ENCODE data around the gene ARL10.

ARL10 gene

DNA sequence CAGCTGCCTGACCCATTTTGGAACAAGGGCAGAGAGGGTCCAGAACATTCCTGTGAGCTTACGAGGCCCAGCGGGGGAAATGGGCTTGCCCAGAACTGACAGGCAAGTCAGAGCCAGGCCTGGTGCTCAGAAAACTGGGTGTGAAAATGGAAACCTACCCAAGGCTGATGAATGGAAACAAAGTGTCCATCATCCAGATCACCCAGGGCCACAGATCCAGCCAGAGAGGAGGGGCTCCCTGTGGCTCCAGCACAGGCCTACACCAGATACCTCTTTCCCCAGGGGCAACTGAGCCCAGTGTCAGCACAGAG, 47.9 kb downstream of the ARL10 start:
- DNase-seq = no peak

- DNase-seq = no peak
Observed at GRCh38 chr5:176413709-176414191, 48.5 kb downstream of the ARL10 start.

- no peak for DNase-seq
Observed at GRCh38 chr5:176414704-176415103, 49.4 kb downstream of the ARL10 start.

GRCh38 chr5:176415240-176415951, 50.1 kb downstream of the ARL10 start:
- peak; percentile 10 for DNase-seq

DNA sequence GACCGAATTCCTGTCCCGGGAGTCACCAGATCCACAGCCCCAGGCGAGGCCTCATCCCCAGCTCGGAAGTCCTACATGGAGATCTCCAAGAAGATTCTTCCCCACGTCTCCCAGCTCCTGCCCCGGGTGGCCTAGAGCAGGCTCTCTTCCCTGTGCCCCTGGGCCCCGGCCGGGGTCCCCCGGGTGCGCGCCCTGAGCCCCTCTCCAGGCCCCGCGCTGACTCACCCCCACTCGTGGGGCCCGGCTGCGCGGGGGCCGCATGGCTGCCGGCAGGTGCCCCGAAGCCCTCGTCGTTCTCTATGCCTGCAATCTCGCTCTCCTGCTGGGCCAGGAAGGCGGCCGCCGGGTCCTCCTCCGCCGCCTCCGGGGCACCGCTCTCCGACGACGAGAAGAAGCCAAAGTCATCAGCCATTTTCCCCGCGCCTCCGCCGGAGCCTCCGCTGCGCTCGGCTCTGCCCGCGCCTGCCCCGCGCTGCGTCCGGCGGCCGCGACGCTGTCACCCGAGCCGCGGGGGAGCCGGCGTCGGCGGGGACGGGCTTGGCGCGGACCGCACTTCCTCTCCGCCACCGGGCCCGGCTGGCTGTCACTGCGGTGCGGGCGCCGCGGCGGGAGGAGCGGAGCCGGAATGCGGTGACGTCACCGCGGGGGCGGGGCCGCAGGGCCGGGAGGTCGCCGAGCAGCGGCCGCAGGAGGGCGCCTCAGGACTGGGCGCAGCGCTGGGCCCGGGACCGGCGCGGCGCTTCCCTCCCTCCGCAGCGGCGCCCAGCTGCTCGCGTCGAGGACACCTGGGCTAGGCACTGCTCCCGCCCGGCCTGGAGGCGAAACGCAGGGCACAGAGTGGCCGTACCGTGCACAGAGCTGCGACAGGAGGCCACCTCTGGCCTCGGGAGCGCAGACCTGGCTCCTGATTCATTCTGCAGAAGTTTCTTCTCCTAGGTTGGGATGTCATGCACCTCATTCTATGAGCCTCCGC, 51.0 kb downstream of the ARL10 start, which contains the start of gene CLTB:
Gene CLTB, minus strand, starts transcription at position 588 of the 973 bp plus-strand sequence. Its CDS starts 176 bp downstream, at position 412.
- DNase-seq = peak; percentile 82

GRCh38 chr5:176416965-176417364, 51.7 kb downstream of the ARL10 start:
- no peak for DNase-seq

DNA sequence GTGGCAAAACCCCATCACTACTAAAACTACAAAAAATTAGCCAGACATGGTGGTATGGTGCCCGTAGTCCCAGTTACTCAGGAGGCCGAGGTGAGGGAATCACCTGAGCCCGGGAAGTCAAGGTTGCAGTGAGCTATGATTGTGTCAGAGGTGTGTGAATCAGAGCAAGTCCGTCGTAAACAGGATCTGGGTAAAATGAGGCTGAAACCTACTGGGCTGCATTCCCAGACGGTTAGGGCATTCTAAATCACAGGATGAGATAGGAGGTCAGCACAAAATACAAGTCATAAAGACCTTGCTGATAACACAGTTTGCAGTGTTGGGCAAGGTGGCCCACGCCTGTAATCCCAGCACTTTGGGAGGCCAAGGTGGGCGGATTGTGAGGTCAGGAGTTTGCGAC, 53.0 kb downstream of the ARL10 start:
- no peak for DNase-seq

DNA sequence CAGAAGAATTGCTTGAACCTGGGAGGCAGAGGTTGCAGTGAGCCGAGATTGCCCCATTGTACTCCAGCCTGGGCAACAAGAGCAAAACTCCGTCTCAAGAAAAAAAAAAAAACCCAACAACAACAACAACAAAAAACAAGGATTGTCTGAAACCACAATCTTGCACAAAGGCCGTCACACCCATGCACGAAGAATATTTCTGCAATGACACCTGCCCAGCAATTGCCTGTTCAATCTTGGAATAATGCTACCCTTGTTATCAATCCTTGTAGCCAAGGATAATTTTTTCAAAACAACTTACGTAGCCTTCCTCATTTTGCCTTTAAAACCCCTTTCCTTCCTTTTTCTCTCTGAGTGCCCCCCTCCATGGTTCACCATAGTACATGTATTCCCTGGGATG, 54.8 kb downstream of the ARL10 start:
- no peak for DNase-seq

DNA sequence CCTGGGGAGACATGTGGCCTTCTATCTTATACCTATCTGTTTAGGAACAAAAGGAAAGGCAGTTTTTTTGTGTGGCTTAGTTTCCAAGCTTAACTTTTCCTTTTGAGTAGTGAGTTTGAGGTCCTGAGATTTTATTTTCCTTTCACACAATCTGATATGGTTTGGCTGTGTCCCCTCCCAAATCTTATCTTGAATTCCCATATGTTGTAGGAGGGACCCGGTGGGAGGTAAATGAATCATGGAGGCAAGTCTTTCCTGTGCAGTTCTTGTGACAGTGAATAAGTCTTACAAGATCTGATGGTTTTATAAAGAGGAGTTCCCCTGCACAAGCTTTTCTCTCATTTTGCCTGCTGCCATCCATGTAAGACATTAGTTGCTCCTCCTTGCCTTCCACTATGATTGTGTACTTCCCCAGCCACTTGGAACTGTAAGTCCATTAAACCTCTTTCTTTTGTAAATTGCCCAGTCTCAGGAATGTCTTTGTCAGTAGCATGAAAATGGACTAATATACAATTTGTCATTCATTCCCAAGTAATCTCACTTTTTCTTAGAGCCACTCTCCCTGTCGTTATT, 55.8 kb downstream of the ARL10 start:
- peak; percentile 50 for DNase-seq

DNA sequence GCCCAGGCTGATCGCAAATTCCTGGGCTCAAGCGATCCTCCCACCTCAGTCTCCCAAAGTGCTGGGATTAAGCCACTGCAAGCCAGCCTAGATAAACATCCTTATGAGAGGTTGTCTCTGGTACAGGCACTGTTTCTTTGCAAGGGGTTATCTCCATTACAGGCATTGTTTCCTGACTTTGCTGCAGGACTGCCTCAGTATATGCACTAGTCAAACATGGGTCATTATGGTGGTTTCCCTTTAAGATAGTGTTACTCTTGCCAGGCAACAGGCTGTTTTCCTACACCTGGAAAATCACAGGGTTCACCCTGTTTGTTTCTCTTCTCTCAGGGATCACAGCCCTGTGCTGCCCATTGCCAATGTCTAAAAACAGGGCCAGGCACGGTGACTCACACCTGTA, 58.9 kb downstream of the ARL10 start:
- no peak for DNase-seq

GRCh38 chr5:176425138-176425537, 59.9 kb downstream of the ARL10 start:
- no peak for DNase-seq

GRCh38 chr5:176425791-176426190, 60.5 kb downstream of the ARL10 start:
- DNase-seq = no peak

DNA sequence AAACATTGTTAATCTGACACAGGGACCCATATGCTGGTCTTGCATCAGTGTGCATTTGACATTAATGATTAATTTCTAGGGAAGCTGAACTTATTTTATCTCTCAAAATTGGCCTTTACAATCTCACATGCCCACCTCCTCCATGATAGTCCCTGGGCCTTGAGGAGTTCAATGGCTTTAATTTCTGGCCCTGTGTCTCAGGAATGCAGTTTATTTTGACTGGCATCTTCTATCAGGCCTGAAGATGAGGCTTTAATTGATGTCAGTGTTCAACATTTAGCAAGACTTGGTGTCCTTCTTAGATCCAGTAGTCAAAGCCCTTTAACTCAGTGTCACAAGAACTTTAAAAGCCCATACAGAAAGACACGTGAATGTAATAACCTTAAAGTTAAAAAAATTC, 61.6 kb downstream of the ARL10 start:
- no peak for DNase-seq

DNA sequence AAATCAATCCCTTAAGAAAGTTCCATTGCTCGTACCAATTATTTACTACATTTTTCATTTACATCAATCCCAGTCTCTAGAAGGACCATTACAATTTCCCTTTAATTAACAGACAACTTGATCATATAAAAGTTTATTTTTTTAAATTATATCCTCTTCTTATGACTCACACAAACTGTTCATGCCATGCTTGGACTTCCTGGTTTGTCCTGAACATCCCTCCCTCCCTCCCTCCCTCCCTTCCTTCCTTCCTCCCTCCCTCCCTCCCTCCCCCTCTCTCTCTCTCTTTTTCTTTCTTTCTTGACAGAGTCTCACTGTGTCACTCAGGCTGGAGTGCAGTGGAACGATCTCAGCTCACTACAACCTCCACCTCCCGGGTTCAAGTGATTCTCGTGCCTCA, 62.7 kb downstream of the ARL10 start:
- no peak for DNase-seq

GRCh38 chr5:176429972-176430371, 64.7 kb downstream of the ARL10 start:
- no peak for DNase-seq

Measured in hematopoietic multipotent progenitor cell treated with erythropoietin and hydrocortisone succinate and interleukin-3 and kit ligand, for 8 days (in vitro differentiated cells).